HG02798 (cell line): ENCODE results near the gene CTXN3.

Source experiments
- ATAC-seq: cut with Tn5 transposase; IDR thresholded peaks from one replicate; pipeline ENCODE4 v1.9.1; 2021; ENCODE audit warnings: mild to moderate bottlenecking; ENCODE audit not compliant: unreplicated experiment, poor library complexity

The CTXN3 gene

DNA sequence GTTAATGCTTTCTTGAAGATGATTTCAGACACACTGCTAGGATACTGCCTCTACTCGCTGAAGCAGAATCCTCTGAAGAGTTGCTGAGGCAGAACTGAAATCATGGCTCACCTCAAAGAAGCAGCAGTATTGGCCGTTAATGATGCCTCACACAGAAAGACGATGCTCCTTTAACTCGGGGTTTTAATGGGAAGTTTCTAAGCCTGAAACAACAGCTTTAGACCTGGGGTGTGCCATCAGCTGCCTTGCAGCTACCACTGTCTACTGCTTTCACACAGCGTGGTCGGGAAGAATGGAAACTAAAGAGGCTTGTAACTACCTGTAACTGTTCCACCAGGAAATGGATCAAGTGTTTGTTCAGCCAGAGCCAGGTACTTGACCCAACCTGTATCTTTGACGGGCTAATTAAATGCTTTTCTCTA is at the start of gene CTXN3:
CTXN3 (plus strand) TSS at position 65 of the 422 bp plus-strand sequence. CDS start 8,440 bp downstream, outside the sequence.
- no peak for ATAC-seq

DNA sequence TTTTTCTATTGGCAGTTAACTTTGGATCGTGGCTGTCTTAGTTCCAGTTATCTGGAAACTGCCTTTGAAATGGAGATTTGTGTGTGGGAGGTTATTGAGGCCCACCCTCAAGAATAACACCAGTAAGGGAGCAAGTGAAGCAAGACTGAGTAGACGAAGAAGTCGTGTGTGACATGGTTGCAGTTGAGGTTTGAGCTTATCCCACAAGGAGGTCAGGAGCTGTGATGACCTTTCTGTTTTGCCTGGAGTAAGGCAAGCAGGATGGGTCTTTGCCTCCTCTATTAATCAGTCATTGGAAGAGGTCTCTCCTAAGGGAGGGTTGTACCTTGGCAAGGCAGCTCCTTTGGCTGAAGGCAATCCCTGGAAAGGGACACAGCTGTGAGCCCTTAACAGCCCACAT is 49.6 kb upstream of the CTXN3 start:
- ATAC-seq, result no peak

DNA sequence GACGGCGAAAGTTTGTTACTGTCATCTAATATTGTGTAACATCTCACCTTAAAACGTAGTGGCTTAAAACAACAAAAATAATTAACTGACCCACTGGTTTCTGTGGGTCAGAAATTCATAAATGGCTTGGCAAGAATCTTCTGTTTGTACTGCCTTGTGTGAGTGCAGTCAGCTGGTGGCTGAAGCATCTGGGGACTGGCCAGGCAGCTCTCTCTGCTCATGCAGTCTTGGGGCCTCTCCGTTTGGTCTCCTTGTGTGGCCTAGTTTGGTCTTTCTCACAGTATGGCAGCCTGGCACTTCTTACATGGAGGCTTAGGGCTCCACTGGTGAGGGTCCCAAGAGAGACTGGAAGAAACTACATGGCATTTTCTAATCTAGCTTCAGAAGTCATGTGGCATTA is 49.0 kb upstream of the CTXN3 start:
- no peak for ATAC-seq

DNA sequence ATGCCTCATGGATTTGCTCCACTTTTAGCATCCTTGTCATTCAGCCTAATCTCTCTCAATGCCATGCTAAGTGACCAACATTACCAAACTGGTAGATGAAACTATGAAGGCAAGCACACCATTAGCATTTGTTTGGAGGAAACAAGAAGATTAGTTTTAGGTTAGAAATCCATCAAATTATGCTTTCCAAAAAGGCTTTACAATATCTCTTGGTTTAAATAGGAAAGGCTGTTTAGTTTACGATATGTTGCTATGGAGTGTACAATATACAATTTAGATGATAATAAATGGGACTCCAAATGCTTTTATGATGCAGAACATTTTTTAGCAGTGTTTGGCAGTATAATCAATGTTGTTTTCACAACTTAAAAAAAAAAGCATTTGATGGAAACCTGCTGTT is 47.8 kb upstream of the CTXN3 start:
- ATAC-seq, result no peak

DNA sequence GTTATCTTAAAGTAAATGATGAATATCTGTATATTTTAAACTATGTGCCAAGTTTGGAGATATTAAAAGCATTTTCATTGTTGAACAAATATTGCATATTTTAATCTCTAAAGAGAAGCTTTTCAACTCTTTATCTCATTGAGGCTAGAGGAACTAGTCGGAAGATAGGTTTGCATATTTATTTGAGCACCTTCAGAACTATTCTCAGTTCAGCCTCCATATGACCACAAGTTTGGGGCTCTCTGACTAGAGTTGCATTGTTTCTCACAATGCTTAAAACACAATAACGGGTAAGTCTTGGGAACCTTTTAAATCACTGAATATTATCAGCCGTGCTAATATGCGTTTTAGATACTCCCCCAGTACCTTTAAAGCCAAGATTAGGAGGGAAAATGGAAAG is 47.3 kb upstream of the CTXN3 start:
- ATAC-seq, result no peak

DNA sequence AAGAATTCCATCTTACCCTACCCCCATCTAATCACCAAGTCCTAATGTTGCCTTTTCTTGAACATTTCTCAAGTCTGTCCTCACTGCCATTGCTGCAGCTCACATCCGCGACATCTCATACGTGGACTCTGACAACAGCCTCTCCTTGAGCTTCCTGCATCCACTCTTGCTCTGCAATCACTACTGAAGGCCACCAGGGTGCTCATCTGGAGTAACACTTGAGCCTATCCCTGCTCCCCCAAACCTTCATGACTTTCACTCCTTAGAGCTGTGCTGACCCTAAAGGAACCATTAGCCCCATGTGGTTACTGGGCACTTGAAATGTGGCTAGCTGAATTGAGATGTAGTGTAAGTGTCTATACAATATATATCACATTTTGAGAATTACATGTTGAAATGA is 46.4 kb upstream of the CTXN3 start:
- no peak for ATAC-seq

DNA sequence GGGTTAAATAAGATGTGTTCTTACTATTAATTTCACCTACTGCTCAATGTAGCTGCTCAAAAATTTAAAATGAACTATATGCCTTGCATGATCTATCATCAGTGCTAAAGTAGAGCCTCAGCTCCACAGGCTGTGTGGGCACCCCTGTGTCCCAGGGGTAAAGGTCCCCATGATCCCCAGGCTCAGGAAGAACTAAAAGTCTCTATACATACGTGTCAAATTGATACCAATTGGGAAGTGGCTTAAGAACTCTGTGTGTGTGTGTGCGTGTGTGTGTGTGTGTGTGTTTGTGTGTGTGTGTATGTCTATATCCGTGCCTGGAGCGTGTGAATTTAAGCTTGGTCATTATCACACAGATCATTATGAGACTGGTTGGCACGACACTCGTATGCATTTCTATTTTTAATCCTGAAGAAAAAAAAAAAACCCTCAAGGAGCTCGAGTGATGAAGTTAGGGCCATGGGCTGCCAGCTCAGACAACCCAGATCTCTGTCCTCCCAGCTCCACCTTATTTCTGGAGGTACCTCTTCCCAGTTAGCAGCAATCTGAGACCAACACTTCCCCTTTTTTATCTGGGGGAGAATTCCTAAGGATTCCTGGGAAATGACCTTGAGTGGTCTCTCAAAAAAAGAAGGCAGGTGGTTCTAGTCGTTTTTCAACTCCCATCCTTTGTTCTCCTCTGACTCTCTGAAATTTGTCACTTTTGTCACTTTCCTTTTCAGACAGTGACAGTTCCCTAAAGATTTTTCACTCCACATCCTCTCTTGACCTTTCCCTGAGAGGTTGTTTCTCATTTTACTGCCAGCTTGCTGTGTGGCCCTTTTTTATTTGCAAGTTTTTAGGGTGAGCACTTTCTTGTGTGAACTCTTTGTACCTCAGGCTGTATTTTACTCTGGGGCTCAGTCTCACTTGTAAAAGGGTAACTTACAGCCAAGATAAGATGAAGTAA is 45.7 kb upstream of the CTXN3 start:
- no peak for ATAC-seq

DNA sequence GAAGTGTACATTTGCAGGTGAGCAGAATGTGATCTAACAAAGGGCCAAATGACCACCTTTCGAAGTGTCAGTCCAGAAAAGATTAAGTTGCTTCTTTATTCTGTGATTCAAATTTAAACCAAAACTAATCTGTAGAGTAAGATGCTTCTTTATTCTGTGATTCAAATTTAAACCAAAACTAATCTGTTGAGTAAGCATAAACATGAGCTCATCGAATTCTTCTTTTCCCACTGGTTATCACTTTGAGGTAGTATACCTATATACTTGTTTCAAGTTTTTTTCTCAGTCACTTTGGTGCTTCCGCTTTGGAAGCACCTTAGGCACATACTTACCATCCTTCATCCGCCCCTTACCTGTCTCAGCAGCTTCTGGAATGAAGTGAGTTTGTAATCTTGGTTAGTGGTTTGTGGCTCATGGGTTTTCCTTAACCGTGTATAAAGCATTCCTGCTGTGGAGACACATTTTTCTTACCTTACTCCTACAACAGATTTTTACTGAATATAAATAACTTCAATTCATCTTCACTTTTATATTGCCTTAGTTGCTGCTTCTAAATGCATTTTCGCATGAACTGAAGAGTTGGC is 40.7 kb upstream of the CTXN3 start:
- no peak for ATAC-seq

DNA sequence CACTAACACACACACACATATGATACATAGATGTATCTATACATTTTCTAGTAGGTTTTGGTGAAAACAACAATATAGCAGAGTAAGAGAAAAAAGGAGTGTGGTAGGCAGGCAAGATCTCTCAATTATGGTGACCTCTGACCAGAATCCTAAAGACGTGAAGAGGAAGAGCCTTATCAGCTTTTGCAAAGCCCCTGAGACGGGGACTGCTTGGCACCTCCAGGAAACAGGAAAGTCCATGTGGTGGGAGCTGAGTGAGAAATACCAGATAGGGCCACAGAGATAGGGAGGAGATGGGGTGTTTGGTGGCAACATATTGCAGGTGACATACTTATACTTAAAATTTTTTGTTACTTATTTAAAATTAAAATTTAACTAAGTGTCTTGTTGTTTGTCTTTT is 39.9 kb upstream of the CTXN3 start:
- no peak for ATAC-seq

DNA sequence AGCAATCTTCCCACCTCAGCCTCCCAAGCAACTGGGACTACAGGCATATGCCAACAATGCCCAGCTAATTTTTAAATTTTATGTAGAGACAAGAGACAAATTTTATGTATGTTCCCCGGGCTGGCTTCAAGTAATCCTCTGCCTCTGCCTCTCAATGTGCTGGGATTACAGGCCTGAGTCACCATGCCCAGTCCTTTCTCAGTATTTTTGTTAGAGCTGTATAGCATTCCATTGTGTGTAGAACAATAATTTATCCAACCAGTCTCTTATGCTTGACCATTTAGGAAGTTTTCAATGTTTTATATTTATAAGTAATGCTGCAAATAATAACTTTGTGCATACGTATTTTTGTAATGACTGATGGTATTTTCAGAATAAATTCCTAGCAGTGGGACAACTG is 38.9 kb upstream of the CTXN3 start:
- ATAC-seq, result no peak

DNA sequence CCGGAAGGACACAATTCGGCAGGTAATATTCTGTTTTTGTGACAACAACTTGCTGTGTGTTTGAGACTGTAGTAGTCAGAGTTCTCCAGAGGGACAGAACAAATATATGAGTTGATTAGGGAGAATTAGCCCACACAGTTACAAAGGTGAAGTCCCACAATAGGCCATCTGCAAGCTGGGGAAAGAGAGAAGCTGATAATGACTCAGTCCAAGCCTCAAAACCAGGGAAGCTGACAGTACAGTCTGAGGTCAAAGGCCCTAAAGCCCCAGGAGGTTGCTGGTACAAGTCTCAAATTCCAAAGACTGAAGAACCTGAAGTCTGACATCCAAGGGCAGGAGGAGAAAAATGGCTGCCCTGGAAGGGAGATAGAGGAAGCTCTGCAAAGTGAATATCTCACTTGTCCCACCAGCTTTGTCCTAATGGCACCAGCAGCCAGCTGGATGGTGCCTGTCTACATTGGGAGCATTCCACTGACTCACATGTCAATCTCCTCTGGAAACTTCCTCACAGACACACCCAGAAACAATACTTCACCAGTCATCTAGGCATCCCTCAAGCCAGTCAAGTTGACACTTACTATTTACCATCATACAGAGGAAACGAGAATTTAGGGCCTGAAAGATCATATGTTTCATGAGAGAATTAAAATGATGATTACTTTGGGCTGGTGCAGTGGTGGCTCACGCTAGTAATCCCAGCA is 36.3 kb upstream of the CTXN3 start:
- ATAC-seq, result no peak

DNA sequence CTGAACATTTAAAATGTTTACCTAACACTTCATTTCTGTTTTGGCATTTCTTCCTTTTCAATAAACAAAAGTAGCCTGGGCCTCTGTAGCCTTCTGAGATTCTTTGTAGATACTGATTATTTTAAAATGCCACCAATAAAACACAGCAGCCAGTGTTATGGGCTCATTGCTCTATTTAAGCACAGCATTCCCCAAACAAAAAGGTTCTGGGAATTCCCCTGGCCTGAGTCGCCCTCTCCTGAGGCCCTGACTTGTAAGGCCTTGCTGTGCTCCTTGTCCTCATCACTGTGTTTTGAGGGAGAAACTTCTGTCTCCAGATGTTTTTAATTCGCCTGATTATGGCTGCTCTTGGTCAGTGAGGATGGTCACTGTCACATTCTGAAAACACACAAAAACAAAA is 33.0 kb upstream of the CTXN3 start:
- ATAC-seq, result no peak

DNA sequence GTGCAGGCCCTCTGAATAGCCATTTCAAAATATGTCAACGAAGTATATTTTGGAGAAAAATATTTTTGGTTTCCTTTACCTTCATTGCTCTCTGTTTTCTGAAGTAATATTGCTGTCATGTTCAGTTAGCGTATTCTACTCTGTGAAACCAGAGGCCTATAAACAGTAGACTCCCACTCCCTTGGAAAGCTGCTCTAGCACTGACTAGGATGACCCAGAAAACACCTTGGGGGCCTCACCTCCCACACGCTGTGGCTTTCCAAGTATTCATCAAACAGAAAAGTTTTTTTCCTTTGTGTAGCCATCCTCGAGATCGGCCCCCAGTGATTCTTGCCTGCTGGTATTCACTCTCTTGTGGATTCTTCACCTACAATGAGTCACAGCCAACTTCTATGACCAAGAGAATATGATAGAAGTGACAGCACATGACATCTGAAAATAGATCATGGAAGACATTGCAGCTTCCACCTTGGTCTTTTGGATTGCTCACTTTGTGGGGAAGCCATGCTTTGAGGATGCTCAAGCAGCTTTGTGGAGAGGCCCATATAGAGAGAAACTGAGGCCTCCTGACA is 28.9 kb upstream of the CTXN3 start:
- ATAC-seq, result no peak

DNA sequence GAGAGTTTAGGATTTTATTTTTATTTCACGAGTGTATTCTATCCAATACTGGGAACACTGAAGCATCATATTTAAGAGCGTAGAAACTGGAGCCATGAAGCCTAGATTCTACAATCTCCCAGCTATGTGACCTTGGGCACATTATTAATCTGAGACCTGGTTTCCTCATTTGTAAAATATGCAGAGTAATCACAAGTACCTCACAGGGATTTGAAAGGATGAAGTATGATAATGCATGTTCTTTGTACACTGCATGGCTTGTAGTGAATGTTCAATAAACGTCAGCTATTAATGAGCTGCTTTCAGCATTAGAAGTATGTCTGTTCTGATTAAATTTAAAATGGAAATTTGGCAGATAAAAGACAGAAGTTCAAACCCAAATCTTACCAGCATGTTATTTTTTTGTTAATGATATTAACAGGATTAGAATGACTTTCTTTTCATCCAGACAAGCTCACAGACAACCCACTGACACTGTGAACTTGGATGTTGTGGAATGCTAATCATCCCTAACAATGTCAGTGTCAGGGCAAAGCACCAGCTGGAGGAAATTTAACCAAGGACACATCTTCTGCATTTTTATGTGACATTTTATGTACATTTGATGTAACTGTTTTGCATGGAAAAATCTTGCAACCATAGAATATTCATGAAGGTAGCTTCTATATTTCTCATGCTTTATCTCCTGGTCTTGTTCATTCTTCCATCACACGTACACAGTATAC is 27.1 kb upstream of the CTXN3 start:
- no peak for ATAC-seq

DNA sequence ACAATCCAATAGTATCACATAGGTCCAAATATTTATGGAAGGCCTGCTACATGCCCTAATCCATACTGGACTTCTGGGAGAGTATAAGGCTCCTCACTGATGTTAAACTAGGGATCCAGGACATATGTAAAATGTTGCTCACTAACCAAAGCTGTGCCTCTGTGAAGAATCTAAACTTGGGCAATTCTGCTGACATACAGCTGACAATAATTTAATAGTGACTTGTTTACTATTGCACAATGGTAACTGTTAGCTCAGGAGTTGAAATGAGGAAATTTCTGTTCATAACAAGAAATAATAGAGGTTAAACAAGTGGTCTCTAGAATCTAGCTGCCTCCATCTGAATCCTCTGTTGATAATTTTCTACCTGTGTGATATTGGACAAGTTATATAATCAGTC is 14.9 kb upstream of the CTXN3 start:
- ATAC-seq, result no peak

DNA sequence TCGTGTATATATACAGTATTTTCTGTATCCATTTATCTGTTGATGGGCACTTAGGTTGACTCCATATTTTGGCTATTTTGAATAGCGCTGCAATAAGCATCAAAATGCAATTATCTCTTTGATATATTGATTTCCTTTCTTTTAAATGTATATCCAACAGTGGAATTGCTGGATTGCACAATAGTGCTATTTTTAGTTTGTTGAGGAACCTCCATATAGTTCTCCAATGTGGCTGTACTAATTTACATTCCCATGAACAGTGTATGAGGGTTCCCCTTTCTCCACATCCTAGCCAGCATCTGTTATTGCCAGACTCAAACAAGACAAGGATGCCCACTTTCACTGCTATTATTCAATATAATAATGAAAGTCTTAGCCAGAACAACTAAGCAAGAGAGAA is 9.1 kb upstream of the CTXN3 start:
- ATAC-seq, result no peak

DNA sequence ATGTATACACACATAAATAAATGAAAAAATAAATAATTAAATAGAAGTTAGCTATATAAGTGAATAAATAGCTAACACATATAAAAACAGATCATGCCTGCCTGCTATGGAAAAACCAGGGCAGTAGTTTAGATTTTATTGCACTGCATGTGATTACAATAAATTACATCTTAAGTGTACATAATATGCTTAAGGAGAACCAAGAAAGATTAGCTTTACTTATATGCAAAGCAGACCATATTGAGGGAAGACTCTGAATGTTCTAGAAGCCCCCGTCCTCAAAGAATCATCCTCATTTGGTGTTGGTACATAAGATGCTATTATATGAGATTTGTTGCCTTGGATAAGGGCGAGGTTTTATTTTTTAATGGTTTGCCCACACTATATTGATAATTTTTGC is 5.9 kb upstream of the CTXN3 start:
- ATAC-seq, result no peak

DNA sequence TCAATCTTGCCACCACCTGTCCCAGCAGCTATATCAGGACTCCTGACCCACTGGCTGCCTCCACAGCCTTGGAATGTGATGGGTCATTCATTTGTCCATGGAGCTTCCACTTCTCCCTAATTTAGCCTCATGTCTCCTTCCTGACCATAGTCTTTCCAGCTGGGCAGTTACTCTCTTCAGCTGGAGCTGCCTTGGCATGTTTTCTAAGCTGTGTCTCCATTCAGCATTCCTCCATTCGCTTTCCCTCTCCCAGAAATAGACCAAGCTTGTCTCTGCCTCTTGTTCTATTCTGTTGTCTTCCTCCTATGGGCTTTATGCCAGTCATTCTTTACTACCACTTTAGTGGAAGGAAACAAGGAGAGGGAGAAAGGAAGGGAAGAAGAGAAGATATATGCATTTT is 5.3 kb upstream of the CTXN3 start:
- ATAC-seq, result no peak

DNA sequence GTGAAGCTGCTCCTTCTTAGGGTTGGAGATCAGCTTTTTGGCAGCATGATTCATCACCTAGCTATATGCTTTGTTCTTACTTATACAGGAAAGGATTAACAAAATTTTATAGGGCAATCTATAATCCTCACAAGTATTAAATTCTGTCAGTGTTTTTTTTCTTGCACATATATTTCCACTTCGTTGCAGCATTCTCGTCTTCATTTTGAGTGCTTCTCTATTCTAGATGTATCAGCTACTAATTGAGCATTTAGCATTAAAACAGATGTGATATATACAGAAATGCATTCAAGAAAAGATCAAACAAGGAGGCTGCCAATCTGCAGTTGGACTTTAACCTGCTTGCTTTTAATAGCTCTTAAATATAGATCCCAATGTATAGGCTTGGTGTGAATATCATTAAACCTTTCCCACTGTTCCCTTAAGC is 3.6 kb upstream of the CTXN3 start:
- no peak for ATAC-seq

DNA sequence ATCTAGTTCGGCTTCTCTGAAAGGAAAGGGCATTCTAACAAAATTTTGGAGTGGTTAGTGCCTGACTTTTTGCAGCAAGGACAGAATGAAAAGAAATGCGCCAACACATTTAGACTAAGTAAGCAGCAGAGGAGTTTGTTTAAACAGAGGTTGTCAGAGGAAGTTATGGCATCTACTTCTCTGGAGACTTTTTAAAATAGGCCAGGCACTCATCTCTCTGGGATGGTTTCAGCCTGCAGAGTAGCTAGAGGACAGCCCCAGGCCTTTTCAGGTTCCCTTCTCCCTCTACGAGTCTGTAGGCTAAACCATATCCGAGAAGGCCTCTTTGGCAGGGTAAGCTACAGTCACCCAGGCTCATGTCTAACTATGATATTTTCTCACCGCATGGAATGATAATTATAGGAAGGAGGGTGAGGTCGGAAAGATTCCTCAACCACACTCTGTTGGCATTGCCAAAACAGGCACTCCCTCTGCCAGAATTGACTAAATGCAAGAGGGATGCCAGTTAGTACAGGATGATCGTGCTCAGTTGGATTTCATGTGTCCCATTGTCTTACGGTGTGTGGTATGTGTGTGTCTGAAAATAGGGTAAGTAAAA is 1.4 kb upstream of the CTXN3 start:
- no peak for ATAC-seq
